Kidney (tissue), 14 donors: ENCODE results near the gene ANO1. TPM values are rescaled to one million over a fixed set of nuclear protein-coding genes. Genes with fewer than 3 reads are reported as not detected.
A peak's percentile ranks its signal among the peaks of the same experiment; 100 is the strongest.

ENCODE experiments used
- DNase-seq, 5 donors: peaks; one replicate each; pipeline ENCODE4 v3.0.0-alpha.2; 2013 to 2020
- FAIRE-seq: peaks from 2 replicates; lab custom pipeline; 2012; peaks lifted over from hg19 to GRCh38; lab: Jason Lieb, UNC
- H3K27ac ChIP-seq, 2 donors: one replicate each; pipeline ENCODE4 v1.7.0; 2013; ENCODE audit warnings: low read depth in 2 of 2, low read length in 2 of 2, inconsistent platforms in 1 of 2
- H3K27me3 ChIP-seq: one replicate; pipeline ENCODE4 v1.7.1; 2013; ENCODE audit warnings: low read length, inconsistent platforms; ENCODE audit not compliant: control insufficient read depth, insufficient read depth
- H3K36me3 ChIP-seq, 3 donors: one replicate each; pipeline versions ENCODE4 v1.7.0 to v1.7.1; 2013; ENCODE audit warnings: low read length in 3 of 3, control low read depth in 1 of 3, inconsistent platforms in 1 of 3; ENCODE audit not compliant: insufficient read depth in 3 of 3, control insufficient read depth in 2 of 3
- H3K4me1 ChIP-seq, 3 donors: one replicate each; pipeline versions ENCODE4 v1.7.0 to v1.7.1; 2013; ENCODE audit warnings: low read length in 3 of 3, inconsistent platforms in 1 of 3, low read depth in 1 of 3; ENCODE audit not compliant: control insufficient read depth in 2 of 3, insufficient read depth in 2 of 3
- H3K4me3 ChIP-seq, 3 donors: one replicate each; pipeline versions ENCODE4 v1.7.0 to v1.8.1; 2013; ENCODE audit warnings: low read length in 3 of 3, control low read depth in 1 of 3, inconsistent platforms in 1 of 3
- H3K9ac ChIP-seq, 3 donors: one replicate each; pipeline versions ENCODE4 v1.7.0 to v1.7.1; 2013; ENCODE audit warnings: low read length in 3 of 3, control low read depth in 1 of 3, inconsistent platforms in 1 of 3
- H3K9me3 ChIP-seq, 3 donors: one replicate each; pipeline versions ENCODE4 v1.7.0 to v1.7.1; 2013; ENCODE audit warnings: low read length in 3 of 3, control low read depth in 1 of 3, inconsistent platforms in 1 of 3; ENCODE audit not compliant: control insufficient read depth in 2 of 3, insufficient read depth in 1 of 3
- CTCF ChIP-seq: IDR thresholded peaks from 3 replicates; pipeline ENCODE4 v1.5.1; 2012; ENCODE audit warnings: mild to moderate bottlenecking, moderate library complexity, borderline replicate concordance; ENCODE audit not compliant: insufficient read depth; ENCODE audit errors: extremely low read depth
- intact Hi-C: fragments of 100-400 bp; cut with DNase I; formaldehyde crosslinking; loops from one replicate; pipeline ENCODE4 v1.11.1; 2022
- polyA plus RNA-seq: library from polyadenylated mRNA; stranded (reverse); fragments of 350-450 nt; fragmentation: Illumina TruSeq; extraction: RNeasy Lipid Tissue Mini Kit (QIAGEN cat#74804); gene quantifications from one replicate; pipeline ENCODE4 v1.2.3, GENCODE V29; 2014; ENCODE audit warnings: low read depth, low replicate concordance; ENCODE audit not compliant: insufficient read depth
- total RNA-seq: library from RNA; stranded (reverse); fragmentation: NEBNext Ultra II Directional; extraction: Animal tissue kit (Norgen Biotek cat#: 25700); gene quantifications from one replicate; pipeline ENCODE4 v1.2.1, GENCODE V29; 2021
- donor health status: control.
- donor health status: control.
- donor health status: control.
- donor health status: control.
- donor health status: control.
- donor health status: DM: yes; HTN: yes; CAD: no.
- donor health status: Normal renal cell carcinoma (clear cell type).

ANO1 gene
- total and polyA plus RNA-seq, 2 donors from 2014 or later = 2.0 to 15.1 TPM

- H3K36me3 ChIP-seq = no peaks in the 10 kb centered on the region
- H3K4me1 ChIP-seq = no peaks in the 10 kb centered on the region
- no peak for TF ChIP-seq CTCF
- H3K4me3 ChIP-seq = no peak overlapping the region
- H3K27me3 ChIP-seq = no peaks in the 10 kb centered on the region
- peak in 1 of 5 donors; percentile 19 for DNase-seq
- intact Hi-C loops = no loop called here
- no peak for FAIRE-seq
- H3K9me3 ChIP-seq = no peaks in the 10 kb centered on the region
- H3K27ac ChIP-seq = no peak overlapping the region
- H3K9ac ChIP-seq = no peak overlapping the region
These were observed 7.4 kb upstream of the ANO1 start for GRCh38 chr11:70070706-70071105.

- Histone ChIP-seq H3K36me3 (no peaks in the 10 kb centered on the region), H3K27ac (no peak overlapping the region), H3K9me3 (no peaks in the 10 kb centered on the region), H3K4me1 (no peaks in the 10 kb centered on the region), H3K9ac (no peak overlapping the region), H3K27me3 (no peaks in the 10 kb centered on the region), H3K4me3 (no peak overlapping the region)
- DNase-seq (peak in 2 of 5 donors; percentile 1 to 10), FAIRE-seq (no peak)
- TF ChIP-seq CTCF = no peak
- intact Hi-C loops = no loop called here
These were observed 6.1 kb upstream of the ANO1 start for GRCh38 chr11:70071996-70072395.

GRCh38 chr11:70072461-70072860, 5.7 kb upstream of the ANO1 start:
- peak in 1 of 5 donors; percentile 19 for DNase-seq
- TF ChIP-seq CTCF = no peak
- Histone ChIP-seq H3K4me1 (no peaks in the 10 kb centered on the region), H3K27me3 (no peaks in the 10 kb centered on the region), H3K9me3 (no peaks in the 10 kb centered on the region), H3K27ac (no peak overlapping the region), H3K9ac (no peak overlapping the region), H3K36me3 (no peaks in the 10 kb centered on the region), H3K4me3 (no peak overlapping the region)
- intact Hi-C loops = no loop called here
- FAIRE-seq = no peak
